ENCODE results near the gene REL. TPM values are rescaled to one million over a fixed set of nuclear protein-coding genes. Genes with fewer than 3 reads are reported as not detected.

The REL gene
- total and polyA plus RNA-seq, 9 of the 15 experiments (the other 6 are each of a cell fraction or from before 2014, with no cell fraction given): 0.63 to 8.6 (median 6.3) TPM

DNA sequence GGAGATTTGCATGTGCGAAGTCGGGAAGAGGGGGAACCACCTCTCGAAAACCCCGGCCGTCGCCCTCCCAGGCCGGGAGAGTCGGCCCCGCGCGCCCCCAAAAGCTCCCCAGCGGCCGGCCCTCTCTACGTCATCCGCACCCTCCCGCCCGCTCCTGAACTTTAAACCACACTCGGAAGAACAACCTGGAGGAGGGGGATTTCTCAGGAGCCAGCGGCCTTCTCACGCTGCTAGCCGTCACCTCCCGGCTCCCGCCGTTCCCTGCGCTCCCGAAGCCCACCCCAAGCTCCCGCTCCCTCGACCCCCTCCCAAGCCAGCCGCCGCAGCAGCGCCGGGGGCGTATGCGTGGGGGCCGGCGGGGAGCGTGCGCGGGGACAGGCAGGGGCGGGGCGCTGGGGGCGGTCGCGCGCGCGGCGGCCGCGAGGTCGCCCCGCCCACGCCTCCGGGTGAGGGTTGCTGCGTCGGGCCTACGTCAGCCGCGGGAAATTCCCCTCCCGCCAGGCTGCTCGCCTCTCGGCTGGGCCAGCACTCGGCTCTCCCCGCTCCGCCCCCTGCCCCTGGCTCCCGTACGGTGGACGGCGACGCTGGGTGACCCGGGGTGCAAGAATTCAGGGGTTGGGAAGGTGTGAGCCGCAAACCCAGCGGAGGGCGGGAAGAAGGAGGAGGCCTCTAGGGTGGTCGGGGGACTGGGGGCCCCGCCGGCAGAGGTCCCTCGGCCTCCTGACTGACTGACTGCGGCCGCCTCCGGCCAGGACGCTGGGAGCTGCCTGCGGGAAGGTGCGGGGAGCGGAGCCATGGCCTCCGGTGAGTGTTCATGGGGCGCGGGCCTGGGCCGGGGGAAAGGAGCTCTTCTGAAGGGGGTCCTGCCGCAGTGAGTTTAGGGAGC, at the start of gene REL (continued):
- TF ChIP-seq SREBF1 (IDR thresholded peaks at IDR 0.05; ENCODE audit: borderline replicate concordance, low read depth, low read length): no peak
- no peak; the same call in 1 of the 2 replicates for TF ChIP-seq HDAC2 (IDR thresholded peaks at IDR 0.05)
- TF ChIP-seq, protein P1, sequence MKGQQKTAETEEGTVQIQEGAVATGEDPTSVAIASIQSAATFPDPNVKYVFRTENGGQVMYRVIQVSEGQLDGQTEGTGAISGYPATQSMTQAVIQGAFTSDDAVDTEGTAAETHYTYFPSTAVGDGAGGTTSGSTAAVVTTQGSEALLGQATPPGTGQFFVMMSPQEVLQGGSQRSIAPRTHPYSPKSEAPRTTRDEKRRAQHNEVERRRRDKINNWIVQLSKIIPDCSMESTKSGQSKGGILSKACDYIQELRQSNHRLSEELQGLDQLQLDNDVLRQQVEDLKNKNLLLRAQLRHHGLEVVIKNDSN (CRISPR knock-in tag; IDR thresholded peaks at IDR 0.05): no peak
- no peak for TF ChIP-seq ZNF445 (CRISPR knock-in tag; IDR thresholded peaks at IDR 0.05; ENCODE audit: low read depth)
- TF ChIP-seq TAF15 (IDR thresholded peaks at IDR 0.05; ENCODE audit: low read depth, low read length): no peak
- TF ChIP-seq TRIM28 (IDR thresholded peaks at IDR 0.05): 0 out of 2 replicates have a peak, but pooled peaks have one; percentile 38
- peak; percentile 54; the same call in 1 of the 2 replicates for TF ChIP-seq ZFPM2 (CRISPR knock-in tag; IDR thresholded peaks at IDR 0.05)
- TF ChIP-seq, protein P2, sequence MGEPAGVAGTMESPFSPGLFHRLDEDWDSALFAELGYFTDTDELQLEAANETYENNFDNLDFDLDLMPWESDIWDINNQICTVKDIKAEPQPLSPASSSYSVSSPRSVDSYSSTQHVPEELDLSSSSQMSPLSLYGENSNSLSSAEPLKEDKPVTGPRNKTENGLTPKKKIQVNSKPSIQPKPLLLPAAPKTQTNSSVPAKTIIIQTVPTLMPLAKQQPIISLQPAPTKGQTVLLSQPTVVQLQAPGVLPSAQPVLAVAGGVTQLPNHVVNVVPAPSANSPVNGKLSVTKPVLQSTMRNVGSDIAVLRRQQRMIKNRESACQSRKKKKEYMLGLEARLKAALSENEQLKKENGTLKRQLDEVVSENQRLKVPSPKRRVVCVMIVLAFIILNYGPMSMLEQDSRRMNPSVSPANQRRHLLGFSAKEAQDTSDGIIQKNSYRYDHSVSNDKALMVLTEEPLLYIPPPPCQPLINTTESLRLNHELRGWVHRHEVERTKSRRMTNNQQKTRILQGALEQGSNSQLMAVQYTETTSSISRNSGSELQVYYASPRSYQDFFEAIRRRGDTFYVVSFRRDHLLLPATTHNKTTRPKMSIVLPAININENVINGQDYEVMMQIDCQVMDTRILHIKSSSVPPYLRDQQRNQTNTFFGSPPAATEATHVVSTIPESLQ (CRISPR knock-in tag; IDR thresholded peaks at IDR 0.05): no peak
- peak; percentile 34 for TF ChIP-seq L3MBTL2 (IDR thresholded peaks at IDR 0.05)
- TF ChIP-seq, protein P3, sequence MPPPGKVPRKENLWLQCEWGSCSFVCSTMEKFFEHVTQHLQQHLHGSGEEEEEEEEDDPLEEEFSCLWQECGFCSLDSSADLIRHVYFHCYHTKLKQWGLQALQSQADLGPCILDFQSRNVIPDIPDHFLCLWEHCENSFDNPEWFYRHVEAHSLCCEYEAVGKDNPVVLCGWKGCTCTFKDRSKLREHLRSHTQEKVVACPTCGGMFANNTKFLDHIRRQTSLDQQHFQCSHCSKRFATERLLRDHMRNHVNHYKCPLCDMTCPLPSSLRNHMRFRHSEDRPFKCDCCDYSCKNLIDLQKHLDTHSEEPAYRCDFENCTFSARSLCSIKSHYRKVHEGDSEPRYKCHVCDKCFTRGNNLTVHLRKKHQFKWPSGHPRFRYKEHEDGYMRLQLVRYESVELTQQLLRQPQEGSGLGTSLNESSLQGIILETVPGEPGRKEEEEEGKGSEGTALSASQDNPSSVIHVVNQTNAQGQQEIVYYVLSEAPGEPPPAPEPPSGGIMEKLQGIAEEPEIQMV (tag; conservative IDR thresholded peaks at IDR 0.05; ENCODE audit: low read depth): no peak
- no peak; a peak in 1 of 4 replicates for TF ChIP-seq KDM4B (IDR thresholded peaks at IDR 0.05; ENCODE audit: borderline replicate concordance in 2 of 2, low read depth in 1 of 2)
- TF ChIP-seq JUNB (CRISPR knock-in tag; conservative IDR thresholded peaks at IDR 0.05): no peak
- TF ChIP-seq, protein P4, sequence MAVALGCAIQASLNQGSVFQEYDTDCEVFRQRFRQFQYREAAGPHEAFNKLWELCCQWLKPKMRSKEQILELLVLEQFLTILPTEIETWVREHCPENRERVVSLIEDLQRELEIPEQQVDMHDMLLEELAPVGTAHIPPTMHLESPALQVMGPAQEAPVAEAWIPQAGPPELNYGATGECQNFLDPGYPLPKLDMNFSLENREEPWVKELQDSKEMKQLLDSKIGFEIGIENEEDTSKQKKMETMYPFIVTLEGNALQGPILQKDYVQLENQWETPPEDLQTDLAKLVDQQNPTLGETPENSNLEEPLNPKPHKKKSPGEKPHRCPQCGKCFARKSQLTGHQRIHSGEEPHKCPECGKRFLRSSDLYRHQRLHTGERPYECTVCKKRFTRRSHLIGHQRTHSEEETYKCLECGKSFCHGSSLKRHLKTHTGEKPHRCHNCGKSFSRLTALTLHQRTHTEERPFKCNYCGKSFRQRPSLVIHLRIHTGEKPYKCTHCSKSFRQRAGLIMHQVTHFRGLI (CRISPR knock-in tag; IDR thresholded peaks at IDR 0.05): no peak
- no peak for TF ChIP-seq ZNF311 (CRISPR knock-in tag; IDR thresholded peaks at IDR 0.05)
- TF ChIP-seq NR3C1 (CRISPR knock-in tag; IDR thresholded peaks at IDR 0.05): no peak
- TF ChIP-seq, protein P5, sequence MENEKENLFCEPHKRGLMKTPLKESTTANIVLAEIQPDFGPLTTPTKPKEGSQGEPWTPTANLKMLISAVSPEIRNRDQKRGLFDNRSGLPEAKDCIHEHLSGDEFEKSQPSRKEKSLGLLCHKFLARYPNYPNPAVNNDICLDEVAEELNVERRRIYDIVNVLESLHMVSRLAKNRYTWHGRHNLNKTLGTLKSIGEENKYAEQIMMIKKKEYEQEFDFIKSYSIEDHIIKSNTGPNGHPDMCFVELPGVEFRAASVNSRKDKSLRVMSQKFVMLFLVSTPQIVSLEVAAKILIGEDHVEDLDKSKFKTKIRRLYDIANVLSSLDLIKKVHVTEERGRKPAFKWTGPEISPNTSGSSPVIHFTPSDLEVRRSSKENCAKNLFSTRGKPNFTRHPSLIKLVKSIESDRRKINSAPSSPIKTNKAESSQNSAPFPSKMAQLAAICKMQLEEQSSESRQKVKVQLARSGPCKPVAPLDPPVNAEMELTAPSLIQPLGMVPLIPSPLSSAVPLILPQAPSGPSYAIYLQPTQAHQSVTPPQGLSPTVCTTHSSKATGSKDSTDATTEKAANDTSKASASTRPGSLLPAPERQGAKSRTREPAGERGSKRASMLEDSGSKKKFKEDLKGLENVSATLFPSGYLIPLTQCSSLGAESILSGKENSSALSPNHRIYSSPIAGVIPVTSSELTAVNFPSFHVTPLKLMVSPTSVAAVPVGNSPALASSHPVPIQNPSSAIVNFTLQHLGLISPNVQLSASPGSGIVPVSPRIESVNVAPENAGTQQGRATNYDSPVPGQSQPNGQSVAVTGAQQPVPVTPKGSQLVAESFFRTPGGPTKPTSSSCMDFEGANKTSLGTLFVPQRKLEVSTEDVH (IDR thresholded peaks at IDR 0.05; ENCODE audit: low read depth, partially characterized antibody): peak; percentile 93
- TF ChIP-seq YY1 (IDR thresholded peaks at IDR 0.05; ENCODE audit: borderline replicate concordance in 1 of 3, control insufficient read depth in 1 of 3, extremely low read depth in 1 of 3, insufficient read depth in 3 of 3, insufficient read length in 1 of 3, insufficient replicate concordance in 2 of 3, low read depth in 1 of 3, low read length in 2 of 3): peak in 2 of 3 experiments; percentile 45 to 72
